ENCODE measurements around the gene ZBTB40. TPM values are rescaled to one million over a fixed set of nuclear protein-coding genes. Genes with fewer than 3 reads are reported as not detected.

ZBTB40 gene
- total RNA-seq, 1 experiment from 2014 or later = 19.5 TPM

GRCh38 chr1:22518379-22518778 is 66.7 kb downstream of the ZBTB40 start:
- H3K9ac ChIP-seq (ENCODE audit: low read length) = no peak overlapping the region
- no peaks in the 10 kb centered on the region for H3K4me1 ChIP-seq (ENCODE audit: control insufficient read depth in 1 of 2, insufficient read depth in 2 of 2, low read length in 2 of 2)
- H3K27me3 ChIP-seq (ENCODE audit: insufficient read depth, low read length) = no peaks in the 10 kb centered on the region
- RAD21 ChIA-PET (ENCODE audit: low non-redundant PET in 1 of 2, low total read pairs in 2 of 2, uncharacterized antibody in 2 of 2, unreplicated experiment in 2 of 2) = no interaction called here
- H4K20me1 ChIP-seq (ENCODE audit: insufficient read depth) = no peaks in the 10 kb centered on the region
- CTCF ChIA-PET = no interaction called here
- ATAC-seq (no peak), DNase-seq (ENCODE audit: low read depth, low spot score) (no peak)
- no peak for TF ChIP-seq YY1 (IDR thresholded peaks at IDR 0.05; ENCODE audit: extremely low read depth, insufficient replicate concordance, low read depth, low read length)
- TF ChIP-seq SRF (IDR thresholded peaks at IDR 0.05; ENCODE audit: low read depth) = no peak
- TF ChIP-seq, protein P1, sequence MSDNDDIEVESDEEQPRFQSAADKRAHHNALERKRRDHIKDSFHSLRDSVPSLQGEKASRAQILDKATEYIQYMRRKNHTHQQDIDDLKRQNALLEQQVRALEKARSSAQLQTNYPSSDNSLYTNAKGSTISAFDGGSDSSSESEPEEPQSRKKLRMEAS (IDR thresholded peaks at IDR 0.05) = no peak
- TF ChIP-seq TCF7L2 (IDR thresholded peaks at IDR 0.05; ENCODE audit: borderline replicate concordance, extremely low read depth, insufficient read depth, insufficient read length) = no peak
- TF ChIP-seq POLR2AphosphoS5 (IDR thresholded peaks at IDR 0.05; ENCODE audit: low read depth, low read length) = no peak
- no peak for TF ChIP-seq CEBPB (IDR thresholded peaks at IDR 0.05; ENCODE audit: low read depth)
- TF ChIP-seq ELF1 (IDR thresholded peaks at IDR 0.05; ENCODE audit: borderline replicate concordance, low read depth) = no peak
- TF ChIP-seq, protein P2, sequence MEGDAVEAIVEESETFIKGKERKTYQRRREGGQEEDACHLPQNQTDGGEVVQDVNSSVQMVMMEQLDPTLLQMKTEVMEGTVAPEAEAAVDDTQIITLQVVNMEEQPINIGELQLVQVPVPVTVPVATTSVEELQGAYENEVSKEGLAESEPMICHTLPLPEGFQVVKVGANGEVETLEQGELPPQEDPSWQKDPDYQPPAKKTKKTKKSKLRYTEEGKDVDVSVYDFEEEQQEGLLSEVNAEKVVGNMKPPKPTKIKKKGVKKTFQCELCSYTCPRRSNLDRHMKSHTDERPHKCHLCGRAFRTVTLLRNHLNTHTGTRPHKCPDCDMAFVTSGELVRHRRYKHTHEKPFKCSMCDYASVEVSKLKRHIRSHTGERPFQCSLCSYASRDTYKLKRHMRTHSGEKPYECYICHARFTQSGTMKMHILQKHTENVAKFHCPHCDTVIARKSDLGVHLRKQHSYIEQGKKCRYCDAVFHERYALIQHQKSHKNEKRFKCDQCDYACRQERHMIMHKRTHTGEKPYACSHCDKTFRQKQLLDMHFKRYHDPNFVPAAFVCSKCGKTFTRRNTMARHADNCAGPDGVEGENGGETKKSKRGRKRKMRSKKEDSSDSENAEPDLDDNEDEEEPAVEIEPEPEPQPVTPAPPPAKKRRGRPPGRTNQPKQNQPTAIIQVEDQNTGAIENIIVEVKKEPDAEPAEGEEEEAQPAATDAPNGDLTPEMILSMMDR (IDR thresholded peaks at IDR 0.05 in 2 of 3, conservative IDR thresholded peaks at IDR 0.05 in 1 of 3; ENCODE audit: borderline replicate concordance in 1 of 3, insufficient read depth in 1 of 3, low read depth in 2 of 3, low read length in 2 of 3) = no peak
- TF ChIP-seq ZFX (IDR thresholded peaks at IDR 0.05) = no peak
- TF ChIP-seq SP1 (IDR thresholded peaks at IDR 0.05; ENCODE audit: low read depth) = no peak
- no peak for TF ChIP-seq RAD21 (IDR thresholded peaks at IDR 0.05; ENCODE audit: low read depth)
- TF ChIP-seq CBX3 (IDR thresholded peaks at IDR 0.05; ENCODE audit: low read depth) = no peak
- TF ChIP-seq ATF3 (IDR thresholded peaks at IDR 0.05) = no peak
- no peak for TF ChIP-seq JUND (IDR thresholded peaks at IDR 0.05)
- no peak for TF ChIP-seq POLR2A (IDR thresholded peaks at IDR 0.05; ENCODE audit: borderline replicate concordance, extremely low read depth, insufficient read depth, insufficient read length)
- TF ChIP-seq EGR1 (IDR thresholded peaks at IDR 0.05; ENCODE audit: low read depth) = no peak
- POLR2A ChIA-PET = no interaction called here
- intact Hi-C loops (cut with micrococcal nuclease) = no loop called here
- no TSS peak for BruUV-seq (replicated peaks)
- H3K4me2 ChIP-seq (ENCODE audit: low read length) = no peak overlapping the region
- no peaks in the 10 kb centered on the region for H3K9me2 ChIP-seq (ENCODE audit: insufficient read depth)
- peaks cover 7 to 31% of the 10 kb centered on the region in 2 experiments for H3K36me3 ChIP-seq (ENCODE audit: control insufficient read depth in 1 of 2, insufficient read depth in 2 of 2, low read length in 2 of 2)
- no peak overlapping the region for H3K4me3 ChIP-seq (replicated peaks in 1 of 2; ENCODE audit: low read depth in 1 of 2, low read length in 2 of 2)
- no peaks in the 10 kb centered on the region for H3K79me2 ChIP-seq (ENCODE audit: insufficient read depth, low read length)
- no peak overlapping the region for H2AFZ ChIP-seq (ENCODE audit: low read depth, low read length, poor library complexity, severe bottlenecking)
- H3K9me3 ChIP-seq (ENCODE audit: control insufficient read depth in 1 of 2, insufficient read depth in 1 of 2, low read depth in 1 of 2, low read length in 2 of 2) = no peaks in the 10 kb centered on the region
- H3K27ac ChIP-seq (ENCODE audit: low read depth, low read length) = no peak overlapping the region

All from HCT116 (cell line).